ENCODE data around the gene FAM168A. TPM values are rescaled to one million over a fixed set of nuclear protein-coding genes. Genes with fewer than 3 reads are reported as not detected.

Gene FAM168A
- total RNA-seq, 1 experiment from 2014 or later, result 62.8 TPM

DNA sequence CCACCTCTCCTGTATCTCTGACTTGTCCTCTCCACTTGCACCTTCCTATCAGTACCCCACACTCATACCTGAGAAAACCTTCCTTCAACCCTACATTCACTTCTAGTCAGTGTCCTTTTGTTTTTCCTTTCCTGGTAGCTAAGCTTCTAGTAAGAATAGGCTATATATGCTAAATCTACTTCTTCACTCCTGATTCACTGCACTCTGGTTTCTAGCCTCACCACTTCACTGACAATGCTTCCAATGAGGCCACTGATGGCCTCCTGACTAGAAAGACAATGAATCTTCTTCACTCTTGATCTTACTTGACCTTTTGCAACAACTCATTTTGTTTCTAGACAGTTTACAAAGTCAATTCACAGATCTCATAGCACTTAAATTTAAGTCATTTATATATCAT lies 169.7 kb downstream of the FAM168A start:
- POLR2A ChIA-PET, result interaction anchor here (0.5 kb wide), 1 partner anchor 121 kb away, joined by 7 read pairs; no protein-coding TSS in a partner anchor
- Histone ChIP-seq H3K27ac (ENCODE audit: low read length) (no peak overlapping the region), H3K27me3 (ENCODE audit: control insufficient read depth, insufficient read depth, low read length) (no peaks in the 10 kb centered on the region), H3K36me3 (ENCODE audit: control insufficient read depth, insufficient read depth, low read length) (no peaks in the 10 kb centered on the region), H3K9me3 (ENCODE audit: control insufficient read depth, insufficient read depth, low read depth, low read length) (no peaks in the 10 kb centered on the region), H3K4me3 (ENCODE audit: low read depth in 2 of 2, low read length in 2 of 2) (no peak overlapping the region), H3K4me1 (ENCODE audit: control insufficient read depth, insufficient read depth, low read length) (no peaks in the 10 kb centered on the region)
- TF ChIP-seq TCF7L2 (IDR thresholded peaks at IDR 0.05; ENCODE audit: low read depth, low read length) (no peak), POLR2AphosphoS5 (IDR thresholded peaks at IDR 0.05; ENCODE audit: low read depth, low read length) (no peak), SIN3A (IDR thresholded peaks at IDR 0.05; ENCODE audit: borderline replicate concordance, insufficient read depth, low read depth, low read length) (no peak)
- TF ChIP-seq, protein P1, sequence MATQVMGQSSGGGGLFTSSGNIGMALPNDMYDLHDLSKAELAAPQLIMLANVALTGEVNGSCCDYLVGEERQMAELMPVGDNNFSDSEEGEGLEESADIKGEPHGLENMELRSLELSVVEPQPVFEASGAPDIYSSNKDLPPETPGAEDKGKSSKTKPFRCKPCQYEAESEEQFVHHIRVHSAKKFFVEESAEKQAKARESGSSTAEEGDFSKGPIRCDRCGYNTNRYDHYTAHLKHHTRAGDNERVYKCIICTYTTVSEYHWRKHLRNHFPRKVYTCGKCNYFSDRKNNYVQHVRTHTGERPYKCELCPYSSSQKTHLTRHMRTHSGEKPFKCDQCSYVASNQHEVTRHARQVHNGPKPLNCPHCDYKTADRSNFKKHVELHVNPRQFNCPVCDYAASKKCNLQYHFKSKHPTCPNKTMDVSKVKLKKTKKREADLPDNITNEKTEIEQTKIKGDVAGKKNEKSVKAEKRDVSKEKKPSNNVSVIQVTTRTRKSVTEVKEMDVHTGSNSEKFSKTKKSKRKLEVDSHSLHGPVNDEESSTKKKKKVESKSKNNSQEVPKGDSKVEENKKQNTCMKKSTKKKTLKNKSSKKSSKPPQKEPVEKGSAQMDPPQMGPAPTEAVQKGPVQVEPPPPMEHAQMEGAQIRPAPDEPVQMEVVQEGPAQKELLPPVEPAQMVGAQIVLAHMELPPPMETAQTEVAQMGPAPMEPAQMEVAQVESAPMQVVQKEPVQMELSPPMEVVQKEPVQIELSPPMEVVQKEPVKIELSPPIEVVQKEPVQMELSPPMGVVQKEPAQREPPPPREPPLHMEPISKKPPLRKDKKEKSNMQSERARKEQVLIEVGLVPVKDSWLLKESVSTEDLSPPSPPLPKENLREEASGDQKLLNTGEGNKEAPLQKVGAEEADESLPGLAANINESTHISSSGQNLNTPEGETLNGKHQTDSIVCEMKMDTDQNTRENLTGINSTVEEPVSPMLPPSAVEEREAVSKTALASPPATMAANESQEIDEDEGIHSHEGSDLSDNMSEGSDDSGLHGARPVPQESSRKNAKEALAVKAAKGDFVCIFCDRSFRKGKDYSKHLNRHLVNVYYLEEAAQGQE (IDR thresholded peaks at IDR 0.05; ENCODE audit: insufficient read depth in 1 of 2, low read depth in 2 of 2, low read length in 1 of 2), result no peak
- TF ChIP-seq, protein P2, sequence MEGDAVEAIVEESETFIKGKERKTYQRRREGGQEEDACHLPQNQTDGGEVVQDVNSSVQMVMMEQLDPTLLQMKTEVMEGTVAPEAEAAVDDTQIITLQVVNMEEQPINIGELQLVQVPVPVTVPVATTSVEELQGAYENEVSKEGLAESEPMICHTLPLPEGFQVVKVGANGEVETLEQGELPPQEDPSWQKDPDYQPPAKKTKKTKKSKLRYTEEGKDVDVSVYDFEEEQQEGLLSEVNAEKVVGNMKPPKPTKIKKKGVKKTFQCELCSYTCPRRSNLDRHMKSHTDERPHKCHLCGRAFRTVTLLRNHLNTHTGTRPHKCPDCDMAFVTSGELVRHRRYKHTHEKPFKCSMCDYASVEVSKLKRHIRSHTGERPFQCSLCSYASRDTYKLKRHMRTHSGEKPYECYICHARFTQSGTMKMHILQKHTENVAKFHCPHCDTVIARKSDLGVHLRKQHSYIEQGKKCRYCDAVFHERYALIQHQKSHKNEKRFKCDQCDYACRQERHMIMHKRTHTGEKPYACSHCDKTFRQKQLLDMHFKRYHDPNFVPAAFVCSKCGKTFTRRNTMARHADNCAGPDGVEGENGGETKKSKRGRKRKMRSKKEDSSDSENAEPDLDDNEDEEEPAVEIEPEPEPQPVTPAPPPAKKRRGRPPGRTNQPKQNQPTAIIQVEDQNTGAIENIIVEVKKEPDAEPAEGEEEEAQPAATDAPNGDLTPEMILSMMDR (IDR thresholded peaks at IDR 0.05), result no peak
- CTCF ChIA-PET, result no interaction called here
- no TSS peak for BruUV-seq (replicated peaks)
- DNase-seq (ENCODE audit: low read depth, low spot score) (no peak), ATAC-seq (no peak)
- intact Hi-C loops (cut with micrococcal nuclease; ENCODE audit: unreplicated experiment) (no loop called here), in situ Hi-C loops (cut with HindIII; ENCODE audit: low pct_unique_long_range_greater_than_20kb, low sequenced_read_pairs) (no loop called here)

GRCh38 chr11:73426219-73426850 lies 171.6 kb downstream of the FAM168A start:
- BruUV-seq (replicated peaks), result no TSS peak
- peak; percentile 20; the same call in 1 of the 2 replicates for ATAC-seq
- POLR2A ChIA-PET, result no interaction called here

More at GRCh38 chr11:73426219-73426850, 171.6 kb downstream of the FAM168A start:
- in situ Hi-C loops (cut with HindIII; ENCODE audit: low pct_unique_long_range_greater_than_20kb, low sequenced_read_pairs), result no loop called here
- Histone ChIP-seq H3K27ac (ENCODE audit: low read length) (no peak overlapping the region), H3K9me3 (ENCODE audit: control insufficient read depth, insufficient read depth, low read depth, low read length) (no peaks in the 10 kb centered on the region), H3K27me3 (ENCODE audit: control insufficient read depth, insufficient read depth, low read length) (no peaks in the 10 kb centered on the region), H3K4me3 (ENCODE audit: low read depth in 2 of 2, low read length in 2 of 2) (no peak overlapping the region), H3K4me1 (ENCODE audit: control insufficient read depth, insufficient read depth, low read length) (no peaks in the 10 kb centered on the region), H3K36me3 (ENCODE audit: control insufficient read depth, insufficient read depth, low read length) (no peaks in the 10 kb centered on the region)
- intact Hi-C loops (cut with micrococcal nuclease; ENCODE audit: unreplicated experiment), result no loop called here
- DNase-seq (ENCODE audit: low read depth, low spot score), result no peak
- CTCF ChIA-PET, result interaction anchor here (1.0 kb wide), 1 partner anchor 199 kb away, joined by 3 read pairs; no protein-coding TSS in a partner anchor
- TF ChIP-seq, protein P1 (IDR thresholded peaks at IDR 0.05; ENCODE audit: insufficient read depth in 1 of 2, low read depth in 2 of 2, low read length in 1 of 2), result no peak
- TF ChIP-seq SIN3A (IDR thresholded peaks at IDR 0.05; ENCODE audit: borderline replicate concordance, insufficient read depth, low read depth, low read length) (no peak), POLR2AphosphoS5 (IDR thresholded peaks at IDR 0.05; ENCODE audit: low read depth, low read length) (no peak), TCF7L2 (IDR thresholded peaks at IDR 0.05; ENCODE audit: low read depth, low read length) (no peak)
- TF ChIP-seq, protein P2 (IDR thresholded peaks at IDR 0.05), result no peak
